Fibroblast of mammary gland (primary cell): Measurements from ENCODE around the gene GPT2.

Experiments
- DNase-seq: peaks from one replicate; pipeline ENCODE4 v3.0.0-alpha.2; 2010; ENCODE audit warnings: low read depth
- H3K4me3 ChIP-seq: 2 replicates; pipeline ENCODE4 v1.5.1; 2011; ENCODE audit warnings: low read depth, mild to moderate bottlenecking, low read length, moderate library complexity; ENCODE audit not compliant: control insufficient read depth
- TF ChIP-seq, protein P1 (sequence below): conservative IDR thresholded peaks from 2 replicates; pipeline ENCODE4 v1.5.1; 2011; ENCODE audit warnings: low read depth, low read length, inconsistent platforms; ENCODE audit not compliant: control insufficient read depth, insufficient read depth

The GPT2 gene

DNA sequence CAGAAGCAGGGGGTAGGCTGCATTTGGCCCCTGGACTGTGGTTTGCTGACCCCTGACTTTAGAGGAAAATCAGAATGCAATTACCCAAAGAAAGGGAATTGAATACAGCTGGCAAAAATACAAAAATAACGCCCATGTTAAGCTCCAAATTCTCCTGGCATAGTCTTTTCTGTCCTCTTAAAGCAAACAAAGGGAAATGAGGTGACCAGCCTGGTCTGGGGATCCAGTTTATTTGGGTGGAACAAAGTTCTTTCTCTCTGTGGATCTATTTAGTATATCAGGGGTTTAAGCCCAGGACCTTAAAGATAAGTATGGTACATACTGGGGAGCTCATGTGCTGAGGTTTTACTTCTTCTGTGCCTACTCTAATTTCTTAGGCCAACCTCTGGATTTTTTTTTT, 65.8 kb downstream of the GPT2 start:
- H3K4me3 ChIP-seq, result no peak overlapping the region
- TF ChIP-seq, protein P1, sequence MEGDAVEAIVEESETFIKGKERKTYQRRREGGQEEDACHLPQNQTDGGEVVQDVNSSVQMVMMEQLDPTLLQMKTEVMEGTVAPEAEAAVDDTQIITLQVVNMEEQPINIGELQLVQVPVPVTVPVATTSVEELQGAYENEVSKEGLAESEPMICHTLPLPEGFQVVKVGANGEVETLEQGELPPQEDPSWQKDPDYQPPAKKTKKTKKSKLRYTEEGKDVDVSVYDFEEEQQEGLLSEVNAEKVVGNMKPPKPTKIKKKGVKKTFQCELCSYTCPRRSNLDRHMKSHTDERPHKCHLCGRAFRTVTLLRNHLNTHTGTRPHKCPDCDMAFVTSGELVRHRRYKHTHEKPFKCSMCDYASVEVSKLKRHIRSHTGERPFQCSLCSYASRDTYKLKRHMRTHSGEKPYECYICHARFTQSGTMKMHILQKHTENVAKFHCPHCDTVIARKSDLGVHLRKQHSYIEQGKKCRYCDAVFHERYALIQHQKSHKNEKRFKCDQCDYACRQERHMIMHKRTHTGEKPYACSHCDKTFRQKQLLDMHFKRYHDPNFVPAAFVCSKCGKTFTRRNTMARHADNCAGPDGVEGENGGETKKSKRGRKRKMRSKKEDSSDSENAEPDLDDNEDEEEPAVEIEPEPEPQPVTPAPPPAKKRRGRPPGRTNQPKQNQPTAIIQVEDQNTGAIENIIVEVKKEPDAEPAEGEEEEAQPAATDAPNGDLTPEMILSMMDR, result no peak
- no peak for DNase-seq

DNA sequence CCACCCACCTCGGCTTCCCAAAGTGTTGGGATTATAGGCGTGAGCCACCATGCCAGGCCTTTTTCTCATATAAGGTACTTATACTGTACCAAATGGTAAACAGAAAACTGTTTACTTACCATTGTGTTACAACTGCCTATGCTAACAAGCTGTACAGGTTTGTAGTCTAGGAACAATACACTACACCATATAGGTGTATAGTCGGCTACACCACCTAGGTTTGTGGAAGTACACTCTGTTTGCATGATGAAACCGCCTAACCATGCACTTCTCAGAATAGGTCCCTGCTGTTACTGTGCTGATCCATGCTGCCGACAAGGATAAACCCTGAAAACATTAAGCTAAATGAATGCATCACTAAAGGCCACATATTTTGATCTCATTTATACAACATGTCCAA, 70.4 kb downstream of the GPT2 start:
- TF ChIP-seq, protein P1, result no peak
- H3K4me3 ChIP-seq, result no peak overlapping the region
- DNase-seq, result no peak

DNA sequence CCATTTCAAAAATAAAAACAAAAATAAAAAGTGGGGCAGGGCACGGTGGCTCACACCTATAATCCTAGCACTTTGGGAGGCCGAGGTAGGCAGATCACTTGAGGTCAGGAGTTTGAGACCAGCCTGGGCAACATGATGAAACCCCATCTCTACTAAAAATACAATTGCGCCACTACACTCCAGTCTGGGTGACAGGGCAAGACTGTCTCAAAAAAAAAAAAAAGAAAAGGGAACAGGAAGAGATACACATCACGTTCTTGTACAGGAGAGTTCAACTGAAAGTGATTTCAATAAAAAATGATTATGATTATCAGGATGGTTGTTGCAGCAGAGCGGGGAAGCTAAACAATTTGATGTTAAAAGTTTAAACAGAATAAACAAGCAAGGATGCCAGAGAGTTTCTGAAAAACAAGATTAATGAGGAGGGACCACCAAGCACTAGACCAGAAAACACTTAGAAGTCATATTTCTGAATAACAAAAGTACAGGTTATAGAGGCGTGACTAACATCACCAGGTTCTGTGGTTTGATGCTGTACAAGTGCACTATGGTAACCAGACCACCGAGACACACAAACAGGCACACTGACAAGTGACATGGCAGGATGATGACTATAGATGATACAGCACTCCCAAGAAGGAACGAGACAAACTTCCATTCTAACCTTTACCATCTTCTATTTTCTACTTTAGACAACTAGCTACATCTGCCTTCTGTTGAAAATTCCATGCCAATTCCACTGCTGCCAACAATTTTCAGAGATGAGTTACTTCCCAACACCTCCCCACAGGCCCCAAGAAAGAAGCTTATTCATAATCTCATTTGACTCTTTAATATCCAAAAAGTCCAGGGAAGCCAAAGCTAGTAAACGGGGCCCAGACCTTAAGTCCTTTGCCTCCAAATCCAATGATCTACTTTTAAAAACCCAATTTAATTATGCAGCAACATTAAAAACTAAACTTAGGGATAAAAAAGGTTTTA, 77.5 kb downstream of the GPT2 start:
- DNase-seq, result peak; percentile 31
- H3K4me3 ChIP-seq, result no peak overlapping the region

DNA sequence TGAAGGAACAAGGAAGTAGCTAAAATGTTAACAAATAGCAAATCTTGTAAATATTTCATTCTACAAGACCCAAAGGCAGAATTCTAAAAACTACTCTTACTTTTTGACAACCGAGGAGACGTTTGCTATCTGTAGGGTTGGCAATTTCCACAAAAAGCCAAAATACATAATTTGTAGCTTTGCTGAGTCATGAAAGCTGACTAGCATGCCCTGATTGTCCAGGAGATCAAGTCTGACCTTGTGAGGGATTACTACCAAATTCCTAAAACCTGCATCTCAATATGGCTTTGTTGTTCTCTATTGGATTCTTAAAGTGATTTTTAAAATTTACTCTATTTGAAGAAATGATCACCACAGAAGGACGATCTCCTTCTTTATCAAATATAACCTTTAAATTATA, 78.5 kb downstream of the GPT2 start:
- DNase-seq, result peak; percentile 15
- TF ChIP-seq, protein P1, result no peak
- no peak overlapping the region for H3K4me3 ChIP-seq

More for the DNA sequence above, 77.5 kb downstream of the GPT2 start:
- TF ChIP-seq, protein P1, result no peak

DNA sequence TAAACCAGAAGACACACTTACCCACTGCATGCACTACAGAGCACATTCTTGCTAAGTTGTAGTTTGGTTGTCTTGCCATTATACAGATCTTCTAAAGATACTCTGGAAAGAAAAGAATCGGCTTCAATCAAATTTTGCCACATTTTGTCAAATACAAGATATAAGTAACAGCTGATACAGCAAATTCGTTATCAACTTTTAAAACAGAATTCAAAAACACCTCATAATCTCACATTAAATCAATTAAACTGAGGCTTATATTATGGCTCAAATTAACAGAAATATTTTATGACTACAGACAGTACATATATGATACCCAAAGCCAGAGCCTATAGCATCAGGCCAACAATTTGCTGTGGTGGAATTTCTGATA, 83.9 kb downstream of the GPT2 start:
- no peak for DNase-seq
- TF ChIP-seq, protein P1, result no peak
- no peak overlapping the region for H3K4me3 ChIP-seq

DNA sequence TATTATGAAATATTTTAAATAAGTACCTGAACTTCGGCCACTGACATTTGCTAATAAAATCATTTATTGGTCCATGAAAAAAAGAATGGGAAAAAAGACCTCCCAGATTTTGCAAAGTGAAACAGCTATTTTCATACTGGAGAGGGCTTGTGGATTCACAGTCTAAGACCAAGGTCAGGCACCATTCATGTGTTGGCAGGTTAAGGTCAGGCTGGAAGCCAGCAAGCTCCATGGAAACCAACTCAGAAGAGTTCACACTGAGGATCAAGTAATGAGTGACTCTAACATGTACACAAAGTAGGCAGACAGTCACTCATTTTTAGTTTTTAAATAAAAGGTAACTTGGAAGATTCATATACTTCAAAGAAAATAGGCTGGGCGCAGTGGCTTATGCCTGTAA, 85.9 kb downstream of the GPT2 start:
- H3K4me3 ChIP-seq, result no peak overlapping the region
- DNase-seq, result peak; percentile 14
- TF ChIP-seq, protein P1, result no peak
